ENCODE results near the gene C2orf72.

GRCh38 chr2:230999477-230999876 is 37.8 kb upstream of the C2orf72 start:
- no peak for TF ChIP-seq EZH2 (IDR thresholded peaks at IDR 0.05; ENCODE audit: low read length, missing control alignments)
- TF ChIP-seq, protein P1, sequence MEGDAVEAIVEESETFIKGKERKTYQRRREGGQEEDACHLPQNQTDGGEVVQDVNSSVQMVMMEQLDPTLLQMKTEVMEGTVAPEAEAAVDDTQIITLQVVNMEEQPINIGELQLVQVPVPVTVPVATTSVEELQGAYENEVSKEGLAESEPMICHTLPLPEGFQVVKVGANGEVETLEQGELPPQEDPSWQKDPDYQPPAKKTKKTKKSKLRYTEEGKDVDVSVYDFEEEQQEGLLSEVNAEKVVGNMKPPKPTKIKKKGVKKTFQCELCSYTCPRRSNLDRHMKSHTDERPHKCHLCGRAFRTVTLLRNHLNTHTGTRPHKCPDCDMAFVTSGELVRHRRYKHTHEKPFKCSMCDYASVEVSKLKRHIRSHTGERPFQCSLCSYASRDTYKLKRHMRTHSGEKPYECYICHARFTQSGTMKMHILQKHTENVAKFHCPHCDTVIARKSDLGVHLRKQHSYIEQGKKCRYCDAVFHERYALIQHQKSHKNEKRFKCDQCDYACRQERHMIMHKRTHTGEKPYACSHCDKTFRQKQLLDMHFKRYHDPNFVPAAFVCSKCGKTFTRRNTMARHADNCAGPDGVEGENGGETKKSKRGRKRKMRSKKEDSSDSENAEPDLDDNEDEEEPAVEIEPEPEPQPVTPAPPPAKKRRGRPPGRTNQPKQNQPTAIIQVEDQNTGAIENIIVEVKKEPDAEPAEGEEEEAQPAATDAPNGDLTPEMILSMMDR (conservative IDR thresholded peaks at IDR 0.05 in 1 of 2, IDR thresholded peaks at IDR 0.05 in 1 of 2; ENCODE audit: low read depth in 1 of 2, low read length in 2 of 2) = no peak

Data from fibroblast of lung (primary cell).